C4-2B (cell line): ENCODE measurements around the gene DRD1.
"Not testable (repeated sequence)": the region's sequence is repeated elsewhere in the genome, so short reads cannot be mapped to it uniquely, and the experiment has no call there.

Experiments used
- H3K27ac ChIP-seq: fragments of 450-650 bp; 2 replicates; pipeline ENCODE4 v1.5.1; 2017
- CTCF ChIP-seq: fragments of 450-650 bp; conservative IDR thresholded peaks from 2 replicates; pipeline ENCODE4 v1.5.1; 2017; ENCODE audit warnings: mild to moderate bottlenecking
- ZFX ChIP-seq: fragments of 450-650 bp; IDR thresholded peaks from 2 replicates; pipeline ENCODE4 v1.6.1; 2017

Gene DRD1

GRCh38 chr5:175420383-175420782 is 23.6 kb downstream of the DRD1 start:
- TF ChIP-seq CTCF (no peak), ZFX (no peak)
- H3K27ac ChIP-seq = no peak overlapping the region

- H3K27ac ChIP-seq = no peak overlapping the region
- TF ChIP-seq ZFX = no peak
- no peak for TF ChIP-seq CTCF
Measured at GRCh38 chr5:175418251-175418650, 25.7 kb downstream of the DRD1 start.

GRCh38 chr5:175417384-175417783 is 26.6 kb downstream of the DRD1 start:
- H3K27ac ChIP-seq = no peak overlapping the region
- TF ChIP-seq CTCF (no peak), ZFX (no peak)

GRCh38 chr5:175415303-175415702 is 28.7 kb downstream of the DRD1 start:
- TF ChIP-seq ZFX (no peak), CTCF (no peak)

GRCh38 chr5:175410926-175411325 is 33.1 kb downstream of the DRD1 start:
- no peak for TF ChIP-seq ZFX
- no peak overlapping the region for H3K27ac ChIP-seq

More at GRCh38 chr5:175415303-175415702, 28.7 kb downstream of the DRD1 start:
- no peak overlapping the region for H3K27ac ChIP-seq

GRCh38 chr5:175406300-175406699 is 37.7 kb downstream of the DRD1 start:
- H3K27ac ChIP-seq = no peak overlapping the region
- TF ChIP-seq ZFX (no peak), CTCF (no peak)

GRCh38 chr5:175397590-175398297 is 46.2 kb downstream of the DRD1 start:
- H3K27ac ChIP-seq = not testable (repeated sequence)

GRCh38 chr5:175395430-175395829 is 48.6 kb downstream of the DRD1 start:
- not testable (repeated sequence) for H3K27ac ChIP-seq

GRCh38 chr5:175394601-175395000 is 49.4 kb downstream of the DRD1 start:
- TF ChIP-seq ZFX (no peak), CTCF (no peak)
- no peak overlapping the region for H3K27ac ChIP-seq
